LNCaP clone FGC (cell line): ENCODE data around the gene FAF2.

Source experiments
- DNase-seq: peaks from one replicate; pipeline ENCODE4 v3.0.0-alpha.2; 2011; ENCODE audit warnings: low read depth
- H3K4me3 ChIP-seq: 2 replicates; pipeline ENCODE4 v1.5.1; 2011; ENCODE audit warnings: mild to moderate bottlenecking, low read depth, low read length, control low read depth
- CTCF ChIP-seq: IDR thresholded peaks from 2 replicates; pipeline ENCODE4 v1.5.1; 2012; ENCODE audit warnings: mild to moderate bottlenecking; ENCODE audit not compliant: control insufficient read depth, insufficient read depth; ENCODE audit errors: extremely low read depth

FAF2 gene

DNA sequence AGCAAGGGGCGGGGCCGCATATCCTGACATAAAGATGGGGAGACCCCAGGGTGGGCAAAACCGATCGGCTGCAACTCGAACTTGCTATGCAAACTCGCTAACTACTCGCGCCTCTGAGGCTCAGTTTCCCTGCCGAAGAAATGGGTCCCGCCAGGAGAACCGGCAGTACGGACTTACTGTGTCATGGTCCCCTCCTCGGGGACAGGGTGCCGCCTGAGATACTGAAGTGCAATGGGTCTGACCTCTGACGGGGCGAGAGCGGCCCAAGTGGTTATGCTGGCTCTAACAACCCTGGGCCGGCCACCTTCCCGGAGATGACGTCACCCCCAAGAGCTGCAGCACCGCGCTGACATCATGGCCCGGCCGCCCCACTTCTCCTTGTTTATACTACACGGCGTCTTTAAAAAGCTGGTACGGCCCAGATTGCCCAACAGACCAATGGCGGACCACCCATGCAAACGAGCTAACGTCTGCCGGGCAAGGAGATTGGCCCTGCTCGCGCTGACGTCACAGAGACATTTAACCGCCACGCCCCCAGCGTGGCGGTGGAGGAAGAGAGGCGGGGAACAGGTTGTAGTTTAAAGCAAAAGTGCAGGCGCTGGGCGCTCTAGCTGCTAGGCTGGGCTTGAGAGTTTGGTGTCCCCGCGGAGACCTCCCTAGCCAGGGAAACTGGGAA is 89.5 kb downstream of the FAF2 start:
- no peak for TF ChIP-seq CTCF
- peak; percentile 98 for DNase-seq
- peak overlapping the region; percentile 93 for H3K4me3 ChIP-seq

GRCh38 chr5:176538230-176538988 is 90.2 kb downstream of the FAF2 start:
- no peak for TF ChIP-seq CTCF
- DNase-seq = no peak
- peak overlapping the region; percentile 93 for H3K4me3 ChIP-seq

DNA sequence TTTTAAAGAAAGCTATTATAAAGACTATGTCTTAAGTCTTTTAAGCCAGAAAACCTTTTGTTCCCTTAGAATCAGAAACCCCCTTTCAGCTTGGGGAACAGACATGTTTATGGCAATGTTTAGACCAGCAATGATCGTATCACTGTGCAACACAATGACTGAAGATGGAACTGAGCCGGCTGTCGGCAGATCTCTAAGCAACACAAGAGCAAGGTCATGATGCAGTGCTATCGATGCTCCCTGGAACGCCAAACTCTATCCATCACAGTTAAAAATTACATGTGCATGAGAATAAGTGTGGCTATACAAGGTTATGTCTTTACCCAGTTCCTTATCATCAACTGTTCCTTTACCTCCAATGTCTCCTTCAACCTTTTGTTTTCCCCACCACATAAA is 90.8 kb downstream of the FAF2 start:
- peak overlapping the region; percentile 93; the same call in 1 of the 2 replicates for H3K4me3 ChIP-seq
- no peak for TF ChIP-seq CTCF
- DNase-seq = no peak

- no peak overlapping the region for H3K4me3 ChIP-seq
- no peak for TF ChIP-seq CTCF
- DNase-seq = no peak
Measured at GRCh38 chr5:176540476-176540899, 92.3 kb downstream of the FAF2 start.

GRCh38 chr5:176540956-176541337 is 92.8 kb downstream of the FAF2 start:
- no peak overlapping the region for H3K4me3 ChIP-seq
- TF ChIP-seq CTCF = no peak

GRCh38 chr5:176541338-176542134 is 93.4 kb downstream of the FAF2 start:
- TF ChIP-seq CTCF = no peak
- H3K4me3 ChIP-seq = no peak overlapping the region
- no peak for DNase-seq

More at GRCh38 chr5:176540956-176541337, 92.8 kb downstream of the FAF2 start:
- no peak for DNase-seq
